GM23248 (cell line): Measurements from ENCODE around the gene PYGL. TPM values are rescaled to one million over a fixed set of nuclear protein-coding genes. Genes with fewer than 3 reads are reported as not detected.

Source experiments
- DNase-seq: peaks from one replicate; pipeline ENCODE4 v3.0.0-alpha.2; 2015
- H2AFZ ChIP-seq: fragments of 200-600 bp; sonication (generic); 2 replicates; pipeline ENCODE4 v1.6.1; 2016; ENCODE audit warnings: antibody characterized with exemption
- H3F3A ChIP-seq: fragments of 200-600 bp; sonication (generic); 2 replicates; pipeline ENCODE4 v1.6.1; 2016; ENCODE audit warnings: mild to moderate bottlenecking, antibody characterized with exemption, mixed run types; ENCODE audit not compliant: insufficient read depth
- H3K27ac ChIP-seq: fragments of 200-600 bp; sonication (generic); 2 replicates; pipeline ENCODE4 v1.5.1; 2016; ENCODE audit warnings: mild to moderate bottlenecking
- H3K27me3 ChIP-seq: fragments of 200-600 bp; sonication (generic); replicated peaks from 2 replicates; pipeline ENCODE4 v1.6.1; 2016; ENCODE audit warnings: mild to moderate bottlenecking; ENCODE audit not compliant: insufficient read depth
- H3K36me3 ChIP-seq: fragments of 200-600 bp; sonication (generic); 2 replicates; pipeline ENCODE4 v1.6.1; 2016; ENCODE audit warnings: low read depth, mild to moderate bottlenecking
- H3K4me1 ChIP-seq: fragments of 200-600 bp; sonication (generic); 2 replicates; pipeline ENCODE4 v1.6.1; 2016; ENCODE audit warnings: mild to moderate bottlenecking; ENCODE audit not compliant: insufficient read depth
- H3K4me2 ChIP-seq: fragments of 200-600 bp; sonication (generic); one replicate; pipeline ENCODE4 v1.6.1; 2016; ENCODE audit warnings: mild to moderate bottlenecking; ENCODE audit not compliant: unreplicated experiment
- H3K4me3 ChIP-seq: fragments of 200-600 bp; sonication (generic); 2 replicates; pipeline ENCODE4 v1.5.1; 2016; ENCODE audit warnings: mild to moderate bottlenecking
- H3K79me2 ChIP-seq: fragments of 200-600 bp; sonication (generic); 2 replicates; pipeline ENCODE4 v1.6.1; 2016; ENCODE audit warnings: mild to moderate bottlenecking; ENCODE audit not compliant: insufficient read depth
- H3K9ac ChIP-seq: fragments of 200-600 bp; sonication (generic); 2 replicates; pipeline ENCODE4 v1.6.1; 2016; ENCODE audit warnings: mild to moderate bottlenecking
- H3K9me2 ChIP-seq: fragments of 200-600 bp; sonication (generic); 2 replicates; pipeline ENCODE4 v1.6.1; 2016; ENCODE audit warnings: mixed run types, mild to moderate bottlenecking, moderate library complexity; ENCODE audit not compliant: insufficient read depth
- H3K9me3 ChIP-seq: fragments of 200-600 bp; sonication (generic); one replicate; pipeline ENCODE4 v1.6.1; 2017; ENCODE audit warnings: low read depth
- H4K20me1 ChIP-seq: fragments of 200-600 bp; sonication (generic); 2 replicates; pipeline ENCODE4 v1.6.0; 2016; ENCODE audit not compliant: insufficient read depth
- EZH2 ChIP-seq: fragments of 200-600 bp; sonication (generic); IDR thresholded peaks from 2 replicates; pipeline ENCODE4 v1.6.1; 2018; ENCODE audit warnings: antibody characterized with exemption, mild to moderate bottlenecking; ENCODE audit not compliant: insufficient read depth, poor library complexity, severe bottlenecking
- EZH2phosphoT487 ChIP-seq: fragments of 200-600 bp; sonication (generic); IDR thresholded peaks from 2 replicates; pipeline ENCODE4 v1.6.1; 2018; ENCODE audit warnings: antibody characterized with exemption, moderate library complexity, mild to moderate bottlenecking, low read depth; ENCODE audit not compliant: insufficient read depth
- WGBS, 2 experiments: methylation state at CpG; one replicate each; pipeline ENCODE4 v1.1.6; 2015 to 2017; ENCODE audit warnings: low lambda C conversion rate in 2 of 2, low coverage in 1 of 2; ENCODE audit errors: missing lambda C conversion rate in 2 of 2; 5-methylcytosine and 5-hydroxymethylcytosine counted together
- in situ Hi-C: fragments of 300-500 bp; cut with MboI; formaldehyde crosslinking; loops from 2 replicates; pipeline ENCODE4 v1.15.0; 2020
- polyA plus RNA-seq: library from polyadenylated mRNA; unstranded; fragments of >200 nt; fragmentation: Nextera tagmentation; extraction: Ambion mirVana; gene quantifications from 2 replicates; pipeline ENCODE4 v1.2.1, GENCODE V29; 2016
- total RNA-seq: library from RNA; depleted of rRNA; stranded (reverse); fragments of >200 nt; shearing (Covaris generic); gene quantifications from 2 replicates; pipeline ENCODE4 v1.2.3, GENCODE V29; 2014; rRNA removed

PYGL gene
- total and polyA plus RNA-seq, 2 experiments from 2014 or later = 42.6 to 55.8 TPM

DNA sequence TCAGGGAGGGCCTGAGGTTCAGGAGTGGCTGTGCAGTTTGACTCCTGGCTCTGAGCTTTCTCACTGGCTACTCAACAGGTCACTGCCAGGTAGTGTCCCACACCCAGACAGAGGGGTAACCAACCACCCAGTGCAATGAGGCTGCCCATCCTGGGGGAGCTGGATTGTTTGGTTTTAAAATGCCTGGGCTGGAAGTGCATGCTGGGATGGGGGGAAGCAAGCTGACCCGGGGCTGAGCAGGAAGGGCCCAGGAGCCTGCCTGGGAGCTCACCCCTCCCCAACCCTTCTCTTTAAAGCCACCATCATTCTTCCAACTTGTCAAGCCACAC is 85.0 kb downstream of the PYGL start:
- 0% methylated on average over 1 of the region's 1 CpG for WGBS, 2 experiments
- Histone ChIP-seq H3K4me1 (0 out of 2 replicates have a peak, but pooled peaks cover 5% of the 10 kb centered on the region), H3K9me3 (no peaks in the 10 kb centered on the region), H3K4me3 (peak overlapping the region; percentile 75), H3K4me2 (peak overlapping the region; percentile 90), H4K20me1 (no peaks in the 10 kb centered on the region), H3K27ac (no peak overlapping the region), H3K27me3 (no peaks in the 10 kb centered on the region), H2AFZ (peak overlapping the region; percentile 98), H3K79me2 (no peaks in the 10 kb centered on the region), H3K9me2 (no peaks in the 10 kb centered on the region), H3F3A (no peaks in the 10 kb centered on the region), H3K9ac (peak overlapping the region; percentile 73), H3K36me3 (no peaks in the 10 kb centered on the region)
- no peak for DNase-seq
- in situ Hi-C loops = no loop called here
- TF ChIP-seq EZH2phosphoT487 (no peak), EZH2 (no peak)

DNA sequence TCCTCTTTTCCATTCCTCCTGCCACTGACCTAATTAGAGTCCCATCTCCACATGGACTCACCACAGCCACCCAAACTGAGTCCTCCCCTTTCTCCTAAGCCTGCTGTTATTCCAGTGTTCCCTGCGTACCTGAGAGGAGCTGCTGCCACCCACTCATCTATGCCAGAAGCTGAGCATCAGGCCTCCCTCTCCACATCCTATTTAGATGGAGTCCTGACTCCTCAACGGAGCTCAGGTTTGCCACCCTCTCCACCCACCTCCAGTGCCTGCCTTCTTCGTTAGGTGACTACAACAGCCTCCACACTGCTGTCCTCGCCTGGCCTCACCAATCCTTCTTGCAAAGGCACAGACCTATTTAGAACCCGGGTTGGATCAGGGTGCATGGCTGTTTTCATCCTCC is 87.6 kb downstream of the PYGL start:
- H3K27me3 ChIP-seq = no peaks in the 10 kb centered on the region
- H3K27ac ChIP-seq = no peak overlapping the region
- in situ Hi-C loops = no loop called here
- no peak overlapping the region for H3K4me2 ChIP-seq
- DNase-seq = no peak
- H3K9me3 ChIP-seq = no peaks in the 10 kb centered on the region
- TF ChIP-seq EZH2 (no peak), EZH2phosphoT487 (no peak)
- H2AFZ ChIP-seq = no peak overlapping the region
- H3K9ac ChIP-seq = no peak overlapping the region
- no peaks in the 10 kb centered on the region for H3F3A ChIP-seq
- no peak overlapping the region for H3K4me3 ChIP-seq
- H3K36me3 ChIP-seq = no peaks in the 10 kb centered on the region
- H3K9me2 ChIP-seq = no peaks in the 10 kb centered on the region
- H4K20me1 ChIP-seq = no peaks in the 10 kb centered on the region
- 0 out of 2 replicates have a peak, but pooled peaks cover 5% of the 10 kb centered on the region for H3K4me1 ChIP-seq
- WGBS, 2 experiments = 75 to 76% methylated on average over 5 of the region's 5 CpGs
- no peaks in the 10 kb centered on the region for H3K79me2 ChIP-seq

DNA sequence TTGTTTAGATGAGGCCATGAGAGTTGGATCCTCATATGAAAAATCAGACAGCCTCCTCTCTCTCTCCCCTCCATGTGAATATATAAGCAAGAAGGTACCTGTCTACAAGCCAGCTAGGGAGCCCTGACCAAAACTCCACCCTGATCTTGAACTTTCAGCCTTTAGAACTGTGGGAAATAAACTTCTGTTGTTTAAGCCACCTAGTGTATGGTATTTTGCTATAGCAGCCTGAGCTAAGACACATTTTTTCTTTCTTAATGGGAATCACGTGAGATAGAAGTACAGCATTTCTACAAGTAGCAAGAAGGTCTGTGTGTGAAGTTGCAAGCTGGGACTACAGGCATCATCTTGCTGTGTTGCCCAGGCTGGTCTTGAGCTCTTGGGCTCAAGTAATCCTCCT is 88.7 kb downstream of the PYGL start:
- Histone ChIP-seq H3K27ac (no peak overlapping the region), H3F3A (no peaks in the 10 kb centered on the region), H3K9ac (no peak overlapping the region), H4K20me1 (no peaks in the 10 kb centered on the region), H3K4me2 (no peak overlapping the region), H3K27me3 (no peaks in the 10 kb centered on the region), H3K9me3 (no peaks in the 10 kb centered on the region), H3K4me1 (0 out of 2 replicates have a peak, but pooled peaks cover 5% of the 10 kb centered on the region), H3K36me3 (no peaks in the 10 kb centered on the region), H3K4me3 (no peak overlapping the region), H2AFZ (no peak overlapping the region), H3K9me2 (no peaks in the 10 kb centered on the region), H3K79me2 (no peaks in the 10 kb centered on the region)
- in situ Hi-C loops = no loop called here
- 28 to 30% methylated on average over 1 of the region's 1 CpG for WGBS, 2 experiments
- TF ChIP-seq EZH2 (no peak), EZH2phosphoT487 (no peak)
- peak; percentile 44 for DNase-seq

Other genes with a start within 250 kb of the PYGL start
- gene NIN, start 113.3 kb downstream of the PYGL start, total RNA-seq = 28.7 and 33.3 TPM in 2 replicates
- 16.2 and 17.0 TPM in 2 replicates for gene NIN, start 113.3 kb downstream of the PYGL start, polyA plus RNA-seq
- not detected in 2 replicates for gene ABHD12B, start 72.4 kb downstream of the PYGL start, total RNA-seq
- gene ABHD12B, start 72.4 kb downstream of the PYGL start, polyA plus RNA-seq = 0.31 TPM in 1 of 2 replicates, not detected in the other
- 0.32 TPM in 1 of 2 replicates, not detected in the other for gene TRIM9, start 150.6 kb upstream of the PYGL start, total RNA-seq
- 0.25 TPM in 1 of 2 replicates, not detected in the other for gene TRIM9, start 150.6 kb upstream of the PYGL start, polyA plus RNA-seq